ENCODE measurements around the gene LELP1.
"Not testable (repeated sequence)": the region's sequence is repeated elsewhere in the genome, so short reads cannot be mapped to it uniquely, and the experiment has no call there.

LELP1 gene

DNA sequence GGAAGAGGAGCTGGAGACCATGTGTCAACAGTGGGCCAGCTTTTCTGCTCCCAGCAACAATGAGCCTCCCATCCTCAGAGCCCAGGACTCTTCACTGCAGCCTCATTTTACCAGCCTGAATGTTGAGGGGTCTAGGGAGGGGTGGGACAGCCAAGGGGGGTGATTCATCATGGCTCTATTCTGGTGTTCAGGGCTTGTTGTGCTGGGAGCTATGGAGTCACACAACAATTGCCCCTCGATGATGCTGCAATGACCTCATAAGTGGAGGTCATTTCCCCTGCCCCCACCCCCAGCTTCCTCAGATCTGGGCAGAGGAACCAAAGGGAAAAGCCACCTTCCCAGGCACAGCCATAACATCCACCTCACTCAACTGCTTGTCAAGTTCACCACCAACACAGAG is at the start of gene LELP1:
TSS of gene LELP1 (plus strand) at position 301 of the 400 bp plus-strand sequence. CDS start 1,278 bp downstream, outside the sequence.
- no peak for DNase-seq (ENCODE audit: low read depth in 2 of 2)

DNA sequence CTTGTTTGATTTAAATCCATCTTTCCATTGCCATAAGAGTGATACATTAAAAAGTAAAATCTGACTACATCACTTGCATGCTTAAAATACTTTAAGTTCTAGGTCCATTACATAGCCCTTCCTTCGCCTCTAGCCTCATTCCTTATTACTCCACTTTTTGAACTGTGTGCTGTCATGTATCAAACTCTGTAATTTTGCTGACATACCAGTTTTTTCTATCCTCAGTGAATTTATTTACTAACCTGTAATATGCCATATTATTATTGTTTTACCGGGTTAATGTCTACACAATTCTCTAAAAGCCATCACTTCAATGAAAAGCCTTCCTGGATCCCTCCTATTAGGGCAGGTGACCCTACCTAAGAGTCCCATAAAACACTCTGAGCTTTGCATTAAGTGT is 47.7 kb upstream of the LELP1 start:
- no peak for DNase-seq (ENCODE audit: low read depth in 2 of 2)

DNA sequence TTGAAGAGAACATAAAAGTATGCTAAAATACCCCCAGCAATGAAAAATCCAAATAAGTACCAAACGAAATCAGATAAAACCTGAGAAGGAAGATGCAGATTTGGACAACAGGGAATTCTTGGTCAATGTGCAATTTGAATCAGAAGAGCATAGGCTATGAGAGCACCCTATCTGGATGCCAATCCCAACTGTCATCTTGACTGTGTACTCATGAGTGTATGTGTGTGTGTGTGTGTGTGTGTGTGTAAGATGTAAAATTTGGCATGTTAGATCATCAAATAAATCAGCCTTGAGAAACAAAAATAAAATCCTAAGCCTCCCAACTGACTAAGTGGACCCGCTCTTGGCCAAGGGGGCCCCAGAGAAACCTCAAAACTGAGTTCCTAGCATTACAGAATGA is 34.5 kb upstream of the LELP1 start:
- DNase-seq (ENCODE audit: low read depth in 2 of 2): no peak

DNA sequence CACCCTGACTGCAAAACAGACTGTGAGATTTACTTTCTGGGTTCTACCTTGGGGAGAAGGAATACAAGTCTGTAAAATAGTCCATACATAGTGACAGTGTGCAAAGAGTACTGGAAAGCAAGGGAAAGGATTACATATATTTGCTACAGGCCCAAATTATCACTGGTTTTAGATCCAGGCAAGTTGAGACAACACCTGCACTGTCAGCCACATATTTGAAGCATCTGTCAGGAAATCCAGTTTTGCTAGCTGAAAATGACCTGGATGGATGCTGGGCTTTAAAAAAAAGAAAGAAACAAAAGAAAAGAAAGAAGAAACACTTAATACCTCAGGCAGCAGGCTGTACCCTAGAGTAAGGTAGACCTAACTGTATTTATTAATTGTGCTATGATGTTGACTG is 28.6 kb upstream of the LELP1 start:
- no peak for DNase-seq (ENCODE audit: low read depth in 2 of 2)

DNA sequence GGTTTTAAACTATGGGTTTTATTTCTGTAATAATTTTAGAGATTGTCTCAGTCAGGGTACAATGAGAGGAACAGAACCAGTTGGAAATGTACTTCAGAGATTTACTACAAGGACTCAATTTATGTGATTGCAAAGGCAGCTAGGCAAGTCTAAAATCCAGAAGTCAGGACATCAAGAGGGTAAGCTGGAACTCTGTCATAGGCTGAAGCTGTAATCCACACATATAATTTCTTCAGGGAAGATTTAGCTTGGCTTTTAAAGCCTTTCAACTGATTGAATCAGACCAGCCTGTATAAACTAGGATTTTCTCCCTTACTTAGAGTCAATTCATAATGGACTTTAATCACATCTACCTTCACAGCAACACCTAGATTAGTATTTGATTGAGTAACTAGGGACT is 24.3 kb upstream of the LELP1 start:
- no peak for DNase-seq (ENCODE audit: low read depth in 2 of 2)

DNA sequence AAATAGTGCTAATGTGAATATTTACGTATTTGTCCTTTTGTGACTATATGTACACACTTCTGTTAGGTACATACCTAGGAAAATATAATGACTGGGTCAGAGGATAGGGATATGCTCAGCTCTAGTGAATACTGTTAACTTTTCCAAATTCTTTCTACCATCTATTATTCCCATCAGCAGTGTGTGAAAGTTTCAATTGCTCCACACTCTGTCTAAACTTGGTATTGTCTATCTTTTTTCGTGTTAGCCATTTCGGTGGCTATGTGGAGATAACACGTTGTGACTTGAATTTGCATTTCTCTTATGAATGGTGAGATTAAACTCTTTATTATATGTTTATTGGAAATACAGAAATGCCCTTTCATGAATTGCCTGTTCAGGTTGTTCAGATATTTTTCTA is 22.7 kb upstream of the LELP1 start:
- DNase-seq (ENCODE audit: low read depth in 2 of 2): no peak

DNA sequence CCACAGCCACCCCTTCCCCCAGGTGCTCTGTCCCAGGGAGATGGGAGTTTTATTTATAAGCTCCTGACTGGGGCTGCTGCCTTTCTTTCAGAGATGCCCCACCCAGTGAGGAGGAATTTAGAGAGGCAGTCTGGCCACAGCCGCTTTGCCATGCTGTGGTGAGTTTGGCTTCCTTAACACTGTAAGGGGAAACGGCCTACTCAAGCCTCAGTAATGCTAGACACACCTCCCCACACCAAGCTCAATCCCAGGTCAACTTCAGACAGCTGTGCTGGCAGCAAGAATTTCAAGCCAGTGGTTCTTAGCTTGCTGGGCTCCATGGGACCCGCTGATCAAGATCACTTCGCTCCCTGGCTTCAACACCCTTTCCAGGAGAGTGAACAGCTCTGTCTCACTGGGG is 14.9 kb upstream of the LELP1 start:
- DNase-seq (ENCODE audit: low read depth in 2 of 2): not testable (repeated sequence)

DNA sequence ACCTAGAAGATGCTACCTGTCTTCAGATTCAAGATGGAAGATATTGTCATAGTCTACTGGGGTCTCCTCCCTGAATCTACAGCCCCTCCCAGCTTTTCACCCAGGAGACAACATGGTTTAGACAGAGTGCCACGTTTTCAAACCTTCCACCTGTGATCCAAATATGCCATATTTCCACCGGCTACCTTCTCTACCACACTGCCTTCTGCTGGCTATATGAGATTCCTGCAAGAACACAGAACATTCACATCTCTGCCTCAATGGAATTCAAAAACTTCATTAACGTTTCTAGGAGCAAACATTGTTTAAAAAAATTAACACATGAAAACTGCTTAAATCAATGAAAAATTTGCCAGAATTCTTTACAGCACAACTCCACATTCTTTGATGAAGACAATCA is 12.9 kb upstream of the LELP1 start:
- no peak for DNase-seq (ENCODE audit: low read depth in 2 of 2)

DNA sequence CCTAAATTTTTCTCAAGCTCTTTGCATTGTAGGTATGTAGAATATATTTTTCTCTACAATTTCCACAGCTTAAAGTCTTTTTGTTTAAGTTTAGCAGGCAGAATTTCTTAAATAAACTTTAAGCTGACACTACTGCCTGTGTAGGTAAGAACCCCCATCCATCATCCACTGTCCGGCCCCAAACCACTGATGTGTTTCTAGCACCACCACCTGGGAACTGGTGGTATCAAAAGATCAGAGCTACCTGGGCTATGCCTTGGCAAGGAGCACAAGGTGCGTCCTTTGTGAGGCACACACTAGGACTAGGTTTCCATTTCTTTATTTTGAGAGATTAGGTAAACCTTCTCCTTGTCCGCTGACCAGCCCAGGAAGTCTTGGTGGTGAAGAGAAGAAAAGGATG is 10.5 kb upstream of the LELP1 start:
- DNase-seq (ENCODE audit: low read depth in 2 of 2): no peak

DNA sequence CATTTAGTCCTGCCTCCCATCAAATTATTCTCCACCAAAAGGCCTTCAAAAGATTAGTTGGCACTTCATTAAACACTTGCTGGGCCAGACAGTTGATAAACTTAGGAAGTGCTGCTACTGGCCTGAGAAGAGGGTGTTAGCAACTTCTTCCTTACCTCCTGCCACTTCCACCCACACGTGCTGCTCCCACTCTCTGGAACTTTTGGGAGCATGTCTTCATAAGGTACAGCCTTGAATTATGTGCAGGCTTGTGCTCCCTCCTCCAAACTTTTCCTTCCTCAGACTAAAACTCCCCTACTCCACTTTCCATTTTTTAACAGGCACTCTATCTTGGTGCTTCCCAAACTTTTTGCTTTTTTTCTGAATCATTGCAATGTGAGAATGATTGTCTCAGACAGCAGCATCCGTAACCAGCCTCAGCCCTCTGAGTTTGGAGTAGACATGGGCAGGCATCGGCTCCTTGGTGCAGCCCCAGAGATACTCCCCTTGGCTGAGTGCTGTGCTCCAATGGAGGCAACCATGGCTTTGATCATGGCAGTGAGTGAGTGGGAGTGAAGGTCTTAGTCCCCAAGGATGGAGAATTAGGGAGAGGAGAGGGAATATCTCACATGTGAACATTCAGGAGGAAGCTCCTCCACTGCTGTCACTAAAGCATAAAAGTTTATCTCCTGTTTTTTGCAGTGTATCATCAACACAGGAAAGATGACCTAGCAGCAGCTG is 8.7 kb upstream of the LELP1 start:
- DNase-seq (ENCODE audit: low read depth in 2 of 2): no peak

DNA sequence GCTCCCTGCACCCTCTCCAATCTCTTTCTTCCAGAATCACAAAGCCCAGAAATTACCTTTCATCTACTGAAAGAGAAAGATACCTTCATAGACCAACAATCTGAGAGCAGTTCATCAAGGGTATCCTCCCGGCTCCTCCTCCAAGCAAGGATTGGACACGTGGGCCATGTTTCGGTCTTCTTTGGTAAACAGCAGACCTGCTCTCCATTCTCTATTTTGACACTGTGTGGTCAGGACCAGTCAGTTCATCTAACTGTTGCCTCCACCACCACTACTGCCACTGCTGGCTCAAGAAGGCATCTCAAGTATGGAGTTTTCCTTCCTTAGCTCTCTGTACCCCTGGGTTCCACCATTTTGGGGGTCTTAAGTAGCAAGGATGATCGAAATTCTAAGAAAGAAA is 8.0 kb upstream of the LELP1 start:
- no peak for DNase-seq (ENCODE audit: low read depth in 2 of 2)

DNA sequence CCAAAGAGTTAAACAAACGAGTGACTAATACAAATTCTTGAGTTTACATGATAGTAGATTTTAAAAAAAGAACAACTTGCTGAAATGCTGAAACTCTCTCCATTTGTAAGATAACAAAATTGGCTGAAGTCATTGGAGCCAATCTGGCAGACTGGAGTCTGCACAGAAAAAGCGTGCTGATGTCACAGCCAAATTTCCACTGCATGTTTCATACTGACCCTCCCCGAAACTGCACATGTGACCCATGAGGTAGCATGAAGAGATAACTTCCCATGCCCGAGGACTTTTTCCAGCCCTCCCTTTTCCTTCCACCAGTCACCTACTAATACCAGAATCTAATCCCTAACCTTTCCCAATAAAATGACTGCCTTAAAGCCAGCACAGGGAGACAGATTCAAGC is 1.2 kb upstream of the LELP1 start:
- DNase-seq (ENCODE audit: low read depth in 2 of 2): no peak

DNA sequence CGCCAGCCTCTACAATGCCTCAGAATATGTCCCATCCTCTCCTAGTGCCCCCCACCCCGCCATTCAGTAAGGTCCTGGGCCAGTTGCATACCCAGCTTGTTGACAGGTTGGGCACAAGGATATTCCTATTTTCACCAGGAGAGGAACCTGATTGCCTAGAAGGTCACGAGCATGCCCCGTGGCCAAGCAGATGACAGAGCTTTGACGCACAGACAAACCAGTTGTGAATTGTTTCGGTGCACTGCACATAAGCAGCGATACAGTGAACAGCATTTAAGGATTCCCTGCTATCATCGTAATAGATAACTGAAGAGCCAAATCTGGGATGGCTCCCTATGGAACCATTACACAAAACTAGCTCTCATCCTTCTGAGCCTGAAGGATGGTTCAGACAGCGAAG is 3.4 kb downstream of the LELP1 start:
- DNase-seq (ENCODE audit: low read depth in 2 of 2): no peak

DNA sequence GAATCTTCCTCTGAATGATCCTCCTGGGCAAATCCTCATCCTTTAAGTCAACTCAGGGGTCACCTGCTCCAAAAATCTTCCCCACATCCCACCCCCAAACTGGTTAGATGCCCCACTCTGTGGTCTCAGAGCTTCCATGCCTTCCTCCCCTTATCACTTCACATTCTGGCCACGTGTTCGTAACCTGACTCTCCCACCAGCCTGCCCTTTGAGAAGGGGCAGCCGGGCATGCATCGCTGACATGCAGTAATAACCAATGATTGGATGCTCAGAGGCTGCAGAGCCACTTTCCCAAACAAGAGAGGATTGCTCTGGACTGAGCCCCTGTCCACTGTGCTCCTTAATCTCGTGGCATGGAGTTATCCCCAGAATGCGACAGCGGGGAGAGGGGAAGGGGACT is 7.0 kb downstream of the LELP1 start:
- DNase-seq (ENCODE audit: low read depth in 2 of 2): no peak

DNA sequence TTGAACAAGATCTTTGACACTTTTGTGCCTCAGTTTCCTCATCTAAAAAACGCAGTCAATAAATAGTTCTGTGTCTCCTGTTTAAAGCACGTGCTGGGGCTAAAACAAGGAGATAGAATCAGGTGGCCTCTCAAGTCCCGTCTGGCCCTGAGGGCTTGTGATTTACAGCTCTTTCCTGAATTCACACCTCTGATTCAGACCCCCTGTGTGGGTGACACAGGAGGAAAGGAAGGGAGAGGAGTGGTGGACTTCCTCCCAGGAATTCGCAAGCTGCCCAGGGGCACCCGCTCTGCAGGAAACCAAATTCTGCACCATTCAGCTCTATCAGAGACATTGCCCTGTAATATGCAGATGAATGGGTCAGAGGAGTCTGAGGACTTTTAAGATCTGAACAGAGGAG is 9.0 kb downstream of the LELP1 start:
- DNase-seq (ENCODE audit: low read depth in 2 of 2): no peak

DNA sequence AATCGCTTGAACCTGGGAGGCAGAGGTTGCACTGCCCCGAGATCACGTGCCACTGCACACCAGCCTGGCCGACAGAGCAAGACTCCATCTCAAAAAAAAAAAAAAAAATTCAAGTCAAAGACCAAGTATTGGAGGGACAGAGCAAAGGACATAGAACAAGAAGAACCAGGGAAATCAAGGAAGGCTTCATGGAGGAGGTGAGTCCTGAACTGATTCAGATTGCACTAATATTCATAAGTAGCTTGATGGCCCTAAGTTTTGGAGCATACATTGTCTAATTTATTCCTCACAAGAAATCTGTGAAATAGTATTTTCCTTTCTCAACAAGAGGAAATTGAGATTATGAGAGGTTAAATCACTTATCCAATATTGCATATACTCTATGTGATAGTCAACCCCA is 10.3 kb downstream of the LELP1 start:
- no peak for DNase-seq (ENCODE audit: low read depth in 2 of 2)

DNA sequence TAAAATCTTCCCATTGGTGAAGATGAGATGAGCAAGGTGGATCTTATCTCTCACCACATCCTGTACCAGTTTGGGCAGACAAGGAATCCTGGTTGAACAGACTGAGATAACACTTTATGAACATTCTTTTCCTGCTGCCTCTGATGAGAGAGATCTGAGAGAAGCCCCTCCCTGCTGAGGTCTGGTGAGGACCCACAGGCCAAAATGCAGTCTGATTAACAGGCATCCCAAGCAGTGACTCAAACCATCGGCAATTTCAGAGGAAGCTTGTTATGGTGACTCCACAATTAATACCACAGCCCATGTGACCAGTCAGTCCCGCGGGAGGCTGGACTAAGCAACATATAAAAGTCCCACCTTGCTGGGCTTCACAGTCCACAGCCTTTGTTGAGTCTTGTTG is 14.0 kb downstream of the LELP1 start, which contains the start of gene PRR9:
TSS of gene PRR9 (plus strand) at position 373 of the 400 bp plus-strand sequence. CDS start 561 bp downstream, outside the sequence.
- no peak for DNase-seq (ENCODE audit: low read depth in 2 of 2)

DNA sequence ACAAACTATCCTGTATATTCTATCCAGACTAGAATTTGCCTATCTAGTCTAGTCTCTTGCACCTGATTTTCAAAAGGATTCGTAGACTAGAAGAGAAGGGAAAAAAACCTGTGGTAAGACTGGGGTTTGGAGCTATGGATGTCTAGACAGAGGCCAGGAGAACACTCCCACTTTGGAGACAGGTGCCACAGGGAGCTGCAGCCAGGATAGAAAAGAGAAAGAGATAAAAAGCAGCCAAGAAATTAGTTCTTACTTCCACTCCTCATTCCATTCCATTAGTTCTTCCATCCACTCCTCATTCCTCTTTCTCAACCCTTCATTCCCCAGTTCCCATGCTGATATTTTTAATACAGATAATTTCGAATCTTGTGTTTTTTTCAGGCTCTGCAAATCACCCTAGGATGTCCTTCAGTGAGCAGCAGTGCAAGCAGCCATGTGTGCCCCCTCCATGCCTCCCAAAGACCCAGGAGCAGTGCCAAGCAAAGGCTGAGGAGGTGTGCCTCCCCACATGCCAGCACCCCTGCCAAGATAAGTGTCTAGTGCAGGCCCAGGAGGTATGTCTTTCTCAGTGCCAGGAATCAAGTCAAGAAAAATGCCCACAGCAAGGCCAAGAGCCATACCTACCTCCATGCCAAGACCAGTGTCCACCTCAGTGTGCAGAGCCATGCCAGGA is 14.7 kb downstream of the LELP1 start:
- no peak for DNase-seq (ENCODE audit: low read depth in 2 of 2)

DNA sequence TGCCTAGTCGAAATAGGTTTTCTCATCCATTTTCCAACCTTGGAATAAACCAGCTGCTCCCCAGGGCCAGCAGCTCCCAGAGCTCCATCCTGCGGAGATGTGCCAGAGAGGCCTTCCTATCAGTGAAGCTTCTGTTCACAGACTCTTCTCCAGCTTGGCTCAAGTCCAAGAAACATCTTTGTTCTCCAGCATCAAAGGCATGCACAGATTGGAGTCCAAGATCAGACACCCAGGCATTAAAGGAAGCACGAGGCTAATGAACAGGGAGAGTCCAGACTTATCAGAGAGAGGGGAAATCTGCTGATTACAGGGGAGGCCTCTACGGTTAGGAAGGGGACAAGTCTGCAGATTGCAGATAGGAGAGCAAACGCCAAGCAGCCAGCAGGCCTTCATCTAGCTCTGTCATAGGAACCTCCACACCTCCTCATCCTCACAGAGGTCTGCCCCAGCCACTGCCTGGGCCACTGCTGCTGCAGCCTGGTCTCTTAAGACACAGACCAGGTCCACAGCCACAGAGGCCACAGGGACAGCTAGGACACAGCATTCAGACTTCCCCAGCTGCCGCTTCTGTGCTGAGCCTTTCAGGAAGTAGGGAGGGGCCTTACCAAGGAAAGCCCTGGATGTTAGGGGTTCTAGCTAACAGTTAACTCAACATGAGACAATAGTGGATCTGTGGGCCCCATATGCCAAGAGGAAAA is 17.5 kb downstream of the LELP1 start:
- no peak for DNase-seq (ENCODE audit: low read depth in 2 of 2)

DNA sequence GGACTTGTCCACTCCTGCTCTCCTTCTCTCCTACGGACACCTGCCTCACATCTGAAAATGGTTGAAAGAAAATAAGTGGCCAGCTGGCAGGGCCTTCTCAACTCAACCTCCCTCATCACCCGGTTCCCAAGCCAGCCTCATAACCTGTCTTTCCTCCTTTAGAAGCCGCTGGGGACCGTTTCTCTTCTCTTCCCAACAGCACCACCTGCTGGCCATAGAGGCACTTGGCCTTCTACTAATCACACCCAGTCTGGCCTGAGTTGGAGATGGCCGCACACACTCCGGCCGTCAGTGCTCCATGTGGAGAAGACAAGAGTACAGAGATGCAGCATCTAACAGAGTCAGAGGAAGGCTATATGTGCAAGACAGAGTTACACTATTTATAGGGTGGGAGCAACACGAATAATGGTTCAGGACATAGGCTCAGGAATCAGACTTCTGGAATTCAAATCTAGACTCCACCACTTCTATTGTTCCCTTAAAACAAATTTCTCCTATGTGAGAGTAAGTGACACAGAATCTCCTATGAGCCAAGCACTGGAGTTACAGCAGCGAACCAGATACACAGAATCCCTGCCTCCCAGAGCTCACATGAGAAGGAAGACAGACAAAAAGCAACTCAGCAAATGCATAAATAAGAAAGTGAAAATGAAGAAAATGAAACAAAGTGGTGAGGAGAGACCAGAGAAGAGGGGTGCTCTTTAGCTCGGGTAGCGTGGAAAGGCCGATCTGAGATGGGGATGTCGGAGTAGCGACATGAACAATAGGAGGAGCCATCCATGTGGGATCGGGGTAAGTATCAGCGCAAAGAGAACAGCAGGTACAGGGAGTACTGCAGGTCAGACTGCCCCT is 20.0 kb downstream of the LELP1 start:
- DNase-seq (ENCODE audit: low read depth in 2 of 2): peak; percentile 23 to 42

DNA sequence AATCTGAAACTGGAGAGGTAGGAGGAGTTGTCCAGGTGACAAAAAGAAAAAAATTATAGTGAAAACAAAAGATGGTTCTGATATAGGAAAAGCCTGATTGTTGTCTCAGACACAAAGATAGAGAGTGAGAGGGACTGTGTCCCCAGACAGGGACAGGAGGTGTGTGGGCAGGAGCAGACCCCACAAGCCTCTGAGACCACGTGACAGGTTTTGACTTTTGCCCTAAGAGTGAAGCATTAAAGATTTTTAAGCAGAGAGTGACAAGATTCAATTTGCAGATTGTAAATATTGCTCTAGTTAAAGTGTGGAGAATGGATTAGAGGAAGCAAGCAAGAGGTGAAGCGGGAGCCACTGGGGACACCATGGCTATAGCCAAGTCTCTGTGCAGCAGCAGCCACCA is 24.6 kb downstream of the LELP1 start:
- no peak for DNase-seq (ENCODE audit: low read depth in 2 of 2)

DNA sequence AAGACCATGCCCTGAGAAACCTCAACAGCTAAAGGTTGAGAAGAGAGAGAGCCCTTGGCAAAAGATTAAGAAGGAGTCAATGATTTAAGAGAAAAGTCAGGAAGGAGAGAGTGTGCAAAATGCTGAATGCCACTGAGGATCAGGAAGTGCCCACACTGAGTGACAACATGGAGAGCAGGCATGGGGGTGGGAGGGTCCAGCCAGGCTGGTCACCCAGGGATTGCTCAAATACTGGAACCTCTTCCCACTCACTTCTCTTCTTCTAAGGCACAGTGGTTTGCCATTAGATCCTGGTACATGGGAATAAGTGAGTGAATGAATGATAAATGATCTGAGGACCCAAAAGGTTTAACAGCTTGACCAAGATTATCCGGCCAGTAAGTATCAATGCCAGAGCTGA is 25.3 kb downstream of the LELP1 start:
- DNase-seq (ENCODE audit: low read depth in 2 of 2): no peak

All from stimulated activated CD4-positive, alpha-beta T cell treated with anti-CD3 and anti-CD28 coated beads, Interleukin-1b, Interleukin-23, amount 100 ng/mL, for 4 hours (primary cell).